Daoy (cell line): ENCODE results near the gene GANAB. TPM values are rescaled to one million over a fixed set of nuclear protein-coding genes. Genes with fewer than 3 reads are reported as not detected.
"Not testable (repeated sequence)": the region's sequence is repeated elsewhere in the genome, so short reads cannot be mapped to it uniquely, and the experiment has no call there.

Source experiments
- DNase-seq: peaks from one replicate; pipeline ENCODE4 v3.0.0-alpha.2; 2015; ENCODE audit warnings: low read depth
- total RNA-seq: library from RNA; depleted of rRNA; stranded (reverse); fragments of >200 nt; shearing (Covaris generic); gene quantifications from 2 replicates; pipeline ENCODE4 v1.2.3, GENCODE V29; 2014

GANAB gene
- total RNA-seq, 1 experiment from 2014 or later, result 165 TPM

GRCh38 chr11:62667460-62667859 is 21.0 kb upstream of the GANAB start:
- no peak for DNase-seq

- no peak for DNase-seq
These were observed 20.0 kb upstream of the GANAB start for GRCh38 chr11:62666259-62666926.

GRCh38 chr11:62665599-62666258 is 19.3 kb upstream of the GANAB start:
- DNase-seq, result peak; percentile 51

- peak; percentile 91 for DNase-seq
These were observed 18.7 kb upstream of the GANAB start, which contains the start of the genes C11orf98 and CSKMT for GRCh38 chr11:62665075-62665598. Gene C11orf98 (minus strand): TSS chr11:62665210. CDS start chr11:62665169, 41 bp downstream. Gene CSKMT (plus strand): TSS chr11:62665312. CDS start chr11:62665880, 568 bp downstream.

- peak; percentile 67 for DNase-seq
These were observed 18.1 kb upstream of the GANAB start for GRCh38 chr11:62664405-62665074.

- DNase-seq, result no peak
These were observed 10.5 kb upstream of the GANAB start for GRCh38 chr11:62656796-62657429.

- DNase-seq, result no peak
These were observed 7.9 kb upstream of the GANAB start for GRCh38 chr11:62654297-62654696.

- no peak for DNase-seq
These were observed 6.0 kb upstream of the GANAB start for GRCh38 chr11:62652161-62653006.

GRCh38 chr11:62650283-62650682 is 3.9 kb upstream of the GANAB start:
- DNase-seq, result not testable (repeated sequence)

GRCh38 chr11:62649486-62649885 is 3.1 kb upstream of the GANAB start:
- no peak for DNase-seq

GRCh38 chr11:62648967-62649364 is 2.6 kb upstream of the GANAB start:
- no peak for DNase-seq

- no peak for DNase-seq
These were observed 2.0 kb upstream of the GANAB start for GRCh38 chr11:62648185-62648966.

GRCh38 chr11:62647609-62648005 is 1.2 kb upstream of the GANAB start:
- no peak for DNase-seq

- no peak for DNase-seq
These were observed 604 bp upstream of the GANAB start for GRCh38 chr11:62646825-62647608.

- DNase-seq, result no peak
These were observed 805 bp downstream of the GANAB start for GRCh38 chr11:62645671-62645945.

GRCh38 chr11:62644220-62644619 is 2.2 kb downstream of the GANAB start:
- no peak for DNase-seq

- DNase-seq, result no peak
These were observed 13.9 kb downstream of the GANAB start for GRCh38 chr11:62632492-62632891.

GRCh38 chr11:62627713-62628112 is 18.7 kb downstream of the GANAB start:
- no peak for DNase-seq

- no peak for DNase-seq
These were observed 23.8 kb downstream of the GANAB start for GRCh38 chr11:62622476-62623089.
